Mucosa of rectum (tissue), 2 donors: ENCODE data around the gene CERS6.

Experiments used
- H3K27ac ChIP-seq, 2 donors: one replicate each; pipeline ENCODE4 v1.7.0; 2013; ENCODE audit warnings: inconsistent platforms in 2 of 2, low read depth in 2 of 2, low read length in 2 of 2
- H3K27me3 ChIP-seq, 2 donors: one replicate each; pipeline ENCODE4 v1.7.0; 2013; ENCODE audit warnings: low read length in 2 of 2; ENCODE audit not compliant: control insufficient read depth in 2 of 2, insufficient read depth in 2 of 2
- H3K36me3 ChIP-seq, 2 donors: one replicate each; pipeline ENCODE4 v1.7.0; 2013; ENCODE audit warnings: low read length in 2 of 2; ENCODE audit not compliant: control insufficient read depth in 2 of 2, insufficient read depth in 2 of 2
- H3K4me1 ChIP-seq, 2 donors: one replicate each; pipeline ENCODE4 v1.7.0; 2013; ENCODE audit warnings: low read length in 2 of 2, mild to moderate bottlenecking in 1 of 2; ENCODE audit not compliant: control insufficient read depth in 2 of 2, insufficient read depth in 2 of 2
- H3K4me3 ChIP-seq, 2 donors: one replicate each; pipeline ENCODE4 v1.7.0; 2013; ENCODE audit warnings: low read length in 2 of 2
- H3K9ac ChIP-seq, 2 donors: one replicate each; pipeline ENCODE4 v1.7.0; 2013; ENCODE audit warnings: low read length in 2 of 2, low read depth in 1 of 2, mild to moderate bottlenecking in 1 of 2
- H3K9me3 ChIP-seq, 2 donors: one replicate each; pipeline ENCODE4 v1.7.0; 2013; ENCODE audit warnings: low read length in 2 of 2; ENCODE audit not compliant: control insufficient read depth in 2 of 2
- donor health status: healthy.
- donor health status: Normal muscosa, but diverticular disease.

CERS6 gene

DNA sequence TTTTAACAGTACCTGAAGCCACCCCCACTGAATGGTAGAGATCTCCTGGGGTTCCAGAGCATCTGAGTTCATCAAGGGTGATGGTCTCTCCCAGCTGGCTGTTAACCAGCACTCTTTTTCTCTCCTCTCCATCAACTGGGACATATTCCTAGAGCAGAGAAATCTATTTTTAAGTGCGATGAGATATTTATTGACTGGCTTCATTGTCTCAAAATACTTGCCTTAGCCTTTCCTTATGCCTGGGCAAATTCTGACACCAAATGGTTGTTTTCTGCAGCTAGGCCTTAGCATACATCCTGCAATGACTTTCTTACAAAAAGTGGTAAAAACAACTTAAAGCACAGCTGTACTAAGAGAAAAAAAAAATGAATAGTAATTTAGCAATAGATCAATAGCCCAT is 365.9 kb downstream of the CERS6 start:
- no peaks in the 10 kb centered on the region for H3K4me1 ChIP-seq
- no peaks in the 10 kb centered on the region for H3K27me3 ChIP-seq
- H3K27ac ChIP-seq: no peak overlapping the region
- no peak overlapping the region for H3K9ac ChIP-seq
- no peak overlapping the region for H3K4me3 ChIP-seq
- no peaks in the 10 kb centered on the region for H3K9me3 ChIP-seq
- H3K36me3 ChIP-seq: peaks cover 7 to 23% of the 10 kb centered on the region in 2 donors
